GM12878 (cell line): ENCODE data around the gene MX1. TPM values are rescaled to one million over a fixed set of nuclear protein-coding genes. Genes with fewer than 3 reads are reported as not detected.

Experiments used
- ATAC-seq: fragments of 200-7000 bp; cut with Tn5 transposase; 3 replicates; pipeline ENCODE4 v1.9.1; 2020; ENCODE audit warnings: mild to moderate bottlenecking, moderate library complexity
- BruUV-seq: library from RNA; stranded (reverse); fragments of 400-500 nt; replicated peaks from 2 replicates; lab custom pipeline; 2021; lab: Mats Ljungman, UMichigan
- CTCF ChIA-PET: fragments of 300-600 bp; sonication (Branson Sonifier 250); formaldehyde crosslinking; extraction: SDS; loops from one replicate; lab custom pipeline; 2021; ENCODE audit warnings: inconsistent platforms; lab: Yijun Ruan, JAX
- POLR2A ChIA-PET: fragments of 350-600 bp; formaldehyde crosslinking; extraction: SDS; loops from one replicate; lab custom pipeline; 2021; ENCODE audit warnings: inconsistent platforms; lab: Charles Lee
- RAD21 ChIA-PET: fragments of 300-600 bp; sonication (Branson Sonifier 250); formaldehyde crosslinking; loops from one replicate; lab custom pipeline; 2023; ENCODE audit warnings: antibody characterized with exemption; ENCODE audit not compliant: unreplicated experiment; lab: Charles Lee
- SMC1A ChIA-PET: fragments of 300-600 bp; sonication (Branson Sonifier 250); formaldehyde crosslinking; loops from one replicate; lab custom pipeline; 2023; ENCODE audit not compliant: unreplicated experiment, uncharacterized antibody; lab: Charles Lee
- DNase-seq: peaks from one replicate; pipeline ENCODE4 v3.0.0-alpha.2; 2011; ENCODE audit warnings: low read depth, low spot score
- FAIRE-seq: peaks from 3 replicates; lab custom pipeline; 2011; peaks lifted over from hg19 to GRCh38; lab: Jason Lieb, UNC
- H2AFZ ChIP-seq: 2 replicates; pipeline ENCODE4 v1.6.0; 2011; ENCODE audit warnings: low read depth, low read length, control low read depth; ENCODE audit not compliant: control insufficient read depth
- H3K27ac ChIP-seq: 2 replicates; pipeline ENCODE4 v1.5.1; 2011; ENCODE audit warnings: control low read depth; ENCODE audit not compliant: control insufficient read depth, insufficient read depth
- H3K27me3 ChIP-seq, 2 experiments: replicated peaks in 1 of 2; 2 replicates each; pipeline versions ENCODE4 v1.6.0 to v1.6.1; 2011; ENCODE audit warnings: low read length in 1 of 2; ENCODE audit not compliant: control insufficient read depth in 2 of 2, insufficient read depth in 2 of 2
- H3K36me3 ChIP-seq, 2 experiments: 2 replicates each; pipeline ENCODE4 v1.5.1; 2011; ENCODE audit warnings: low read length in 1 of 2; ENCODE audit not compliant: control insufficient read depth in 2 of 2, insufficient read depth in 2 of 2
- H3K4me1 ChIP-seq: 2 replicates; pipeline ENCODE4 v1.6.1; 2011; ENCODE audit warnings: mild to moderate bottlenecking, low read length, moderate library complexity, mixed read lengths; ENCODE audit not compliant: control insufficient read depth, insufficient read depth
- H3K4me2 ChIP-seq: 2 replicates; pipeline ENCODE4 v1.6.0; 2011; ENCODE audit warnings: control low read depth; ENCODE audit not compliant: control insufficient read depth, insufficient read depth
- H3K4me3 ChIP-seq: fragments of 200-600 bp; sonication (generic); 2 replicates; pipeline ENCODE4 v1.5.1; 2016
- H3K79me2 ChIP-seq: 2 replicates; pipeline ENCODE4 v1.6.0; 2011; ENCODE audit warnings: low read length; ENCODE audit not compliant: control insufficient read depth, insufficient read depth
- H3K9ac ChIP-seq: 2 replicates; pipeline ENCODE4 v1.8.0; 2011; ENCODE audit warnings: low read length, control low read depth, mixed read lengths; ENCODE audit not compliant: control insufficient read depth, insufficient read depth
- H3K9me3 ChIP-seq: replicated peaks from 3 replicates; pipeline ENCODE4 v1.5.1; 2011; ENCODE audit warnings: mild to moderate bottlenecking, low read length; ENCODE audit not compliant: control insufficient read depth, insufficient read depth
- H4K20me1 ChIP-seq: 2 replicates; pipeline ENCODE4 v1.6.0; 2011; ENCODE audit not compliant: control insufficient read depth, insufficient read depth
- BRCA1 ChIP-seq: IDR thresholded peaks from 2 replicates; pipeline ENCODE4 v1.6.1; 2011; ENCODE audit warnings: low read depth, low read length, improper control_type of control experiment
- CBX3 ChIP-seq: fragments of 200-600 bp; sonication (generic); IDR thresholded peaks from 2 replicates; pipeline ENCODE4 v1.6.1; 2016; ENCODE audit warnings: low read depth, borderline replicate concordance
- JUNB ChIP-seq: IDR thresholded peaks from 2 replicates; pipeline ENCODE4 v1.6.1; 2016; ENCODE audit warnings: antibody characterized with exemption, mild to moderate bottlenecking
- MTA3 ChIP-seq: IDR thresholded peaks from 2 replicates; pipeline ENCODE4 v1.6.1; 2012; ENCODE audit warnings: low read length, inconsistent platforms, borderline replicate concordance
- NR2C1 ChIP-seq: fragments of 450-650 bp; IDR thresholded peaks from 2 replicates; pipeline ENCODE4 v1.6.1; 2017; ENCODE audit warnings: antibody characterized with exemption, mild to moderate bottlenecking, moderate library complexity
- NR2C2 ChIP-seq: IDR thresholded peaks from 2 replicates; pipeline ENCODE4 v1.6.1; 2011; ENCODE audit warnings: borderline replicate concordance, low read depth; ENCODE audit not compliant: control insufficient read depth, insufficient read length
- PML ChIP-seq: IDR thresholded peaks from 2 replicates; pipeline ENCODE4 v1.6.1; 2012; ENCODE audit warnings: low read length, inconsistent platforms
- POLR2AphosphoS2 ChIP-seq: IDR thresholded peaks from 2 replicates; pipeline ENCODE4 v1.6.1; 2011; ENCODE audit warnings: low read depth, mild to moderate bottlenecking, low read length, improper control_type of control experiment, moderate library complexity
- RBBP5 ChIP-seq: fragments of 200-600 bp; sonication (generic); conservative IDR thresholded peaks from 2 replicates; pipeline ENCODE4 v1.6.1; 2016
- RELA ChIP-seq: fragments of 450-650 bp; IDR thresholded peaks from 2 replicates; pipeline ENCODE4 v1.8.0; 2014; ENCODE audit warnings: borderline replicate concordance; ENCODE audit not compliant: partially characterized antibody
- RFX5 ChIP-seq: IDR thresholded peaks from 2 replicates; pipeline ENCODE4 v1.6.1; 2011; ENCODE audit warnings: low read depth, low read length, improper control_type of control experiment
- SIX5 ChIP-seq: IDR thresholded peaks from 2 replicates; pipeline ENCODE4 v1.6.1; 2011; ENCODE audit warnings: mild to moderate bottlenecking, low read depth, low read length, moderate library complexity; ENCODE audit not compliant: severe bottlenecking
- SMARCA5 ChIP-seq: fragments of 450-650 bp; IDR thresholded peaks from 2 replicates; pipeline ENCODE4 v1.6.1; 2017; ENCODE audit warnings: mild to moderate bottlenecking
- SP1 ChIP-seq: IDR thresholded peaks from one replicate; pipeline ENCODE4 v1.6.1; 2011; ENCODE audit warnings: low read depth, low read length
- SREBF2 ChIP-seq: IDR thresholded peaks from 2 replicates; pipeline ENCODE4 v1.6.1; 2012; ENCODE audit warnings: mild to moderate bottlenecking, low read length
- TARDBP ChIP-seq: IDR thresholded peaks from 2 replicates; pipeline ENCODE4 v1.6.1; 2016; ENCODE audit warnings: borderline replicate concordance
- ZNF217 ChIP-seq: fragments of 450-650 bp; IDR thresholded peaks from 2 replicates; pipeline ENCODE4 v1.6.1; 2017; ENCODE audit warnings: antibody characterized with exemption, mild to moderate bottlenecking
- ZNF24 ChIP-seq: fragments of 450-650 bp; IDR thresholded peaks from 2 replicates; pipeline ENCODE4 v1.6.1; 2017; ENCODE audit warnings: antibody characterized with exemption, mild to moderate bottlenecking
- ZSCAN29 ChIP-seq: fragments of 450-650 bp; IDR thresholded peaks from 2 replicates; pipeline ENCODE4 v1.6.1; 2017; ENCODE audit warnings: mild to moderate bottlenecking, moderate library complexity
- WGBS: methylation state at CpG from one replicate; pipeline ENCODE4 v1.1.6; 2016; ENCODE audit warnings: low lambda C conversion rate; ENCODE audit not compliant: insufficient replicate concordance, insufficient coverage; ENCODE audit errors: missing lambda C conversion rate; 5-methylcytosine and 5-hydroxymethylcytosine counted together
- in situ Hi-C: fragments of 300-500 bp; cut with MboI; formaldehyde crosslinking; loops from 9 replicates; pipeline ENCODE4 v1.14.3; 2018; ENCODE audit warnings: mixed read lengths
- intact Hi-C: fragments of 100-400 bp; cut with micrococcal nuclease; formaldehyde crosslinking; loops from one replicate; pipeline ENCODE4 v1.14.2; 2022; ENCODE audit not compliant: unreplicated experiment
- polyA plus RNA-seq, 11 experiments: library from polyadenylated mRNA; depleted of rRNA in 4 of 11; unstranded in 6 of 11; stranded (reverse) in 5 of 11; fragments of >200 nt; fragmentation: Nextera tagmentation in 4 of 11; fragmentation: Illumina TruSeq in 1 of 11; extraction: Ambion mirVana in 4 of 11; extraction: Trizol in 1 of 11; gene quantifications; 1 replicate in 1 of 11; 2 replicates in 10 of 11; pipeline versions ENCODE4 v1.2.1 to v1.2.3, GENCODE V29; 2011 to 2016; ENCODE audit warnings: inconsistent platforms in 2 of 11, missing spikeins in 2 of 11, low read depth in 1 of 11
- total RNA-seq, 4 experiments: library from RNA; depleted of rRNA in 3 of 4; stranded (reverse); fragments of >200 nt in 3 of 4; fragmentation: Illumina TruSeq in 1 of 4; extraction: Trizol in 1 of 4; gene quantifications; 2 replicates each; pipeline versions ENCODE4 v1.2.1 to v1.2.3, GENCODE V29; 2013 to 2021
- TF ChIP-seq, protein P1 (sequence below): IDR thresholded peaks from 2 replicates; pipeline ENCODE4 v1.6.1; 2012; ENCODE audit warnings: low read depth, low read length, improper control_type of control experiment

MX1 gene
- total and polyA plus RNA-seq, 10 of the 15 experiments (the other 5 are each of a cell fraction or from before 2014, with no cell fraction given), result 75.9 to 385 (median 302) TPM

DNA sequence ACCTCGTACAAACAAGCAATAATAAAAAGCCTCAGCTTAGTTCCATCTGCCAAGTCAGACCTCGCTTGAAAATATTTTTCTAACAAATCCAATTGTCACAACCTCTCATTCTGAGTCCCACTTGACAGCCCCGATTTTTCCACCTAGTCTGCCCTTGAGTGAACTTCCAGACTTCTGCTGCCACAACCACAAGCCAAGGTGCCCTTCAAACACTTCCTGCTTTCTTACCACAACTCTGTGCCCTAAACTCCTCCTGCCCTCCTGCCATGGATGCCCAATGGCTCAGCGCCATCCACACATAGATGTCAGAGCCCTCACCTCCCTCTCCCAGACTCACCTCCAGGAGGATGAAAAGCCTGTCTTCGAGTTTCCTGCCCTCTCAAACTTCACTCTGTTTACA lies 78.0 kb downstream of the MX1 start:
- Histone ChIP-seq H3K4me2 (no peak overlapping the region), H3K27me3 (peaks cover 8 to 14% of the 10 kb centered on the region in 2 experiments), H3K27ac (no peak overlapping the region), H4K20me1 (no peaks in the 10 kb centered on the region), H3K36me3 (no peaks in the 10 kb centered on the region), H3K9ac (no peak overlapping the region), H3K4me3 (no peak overlapping the region), H2AFZ (no peak overlapping the region), H3K4me1 (no peaks in the 10 kb centered on the region), H3K9me3 (no peaks in the 10 kb centered on the region), H3K79me2 (no peaks in the 10 kb centered on the region)
- ATAC-seq, result no peak
- FAIRE-seq, result no peak
- in situ Hi-C loops, result no loop called here
- TF ChIP-seq RELA (no peak), ZNF217 (no peak), POLR2AphosphoS2 (no peak), PML (no peak), ZSCAN29 (no peak), BRCA1 (no peak), SIX5 (no peak), JUNB (no peak), NR2C2 (no peak)
- intact Hi-C loops, result no loop called here
- ChIA-PET RAD21 (no interaction called here), CTCF (no interaction called here), POLR2A (no interaction called here), SMC1A (no interaction called here)
- DNase-seq, result no peak
- 8% methylated on average over 5 of the region's 5 CpGs for WGBS
- BruUV-seq, result no TSS peak

DNA sequence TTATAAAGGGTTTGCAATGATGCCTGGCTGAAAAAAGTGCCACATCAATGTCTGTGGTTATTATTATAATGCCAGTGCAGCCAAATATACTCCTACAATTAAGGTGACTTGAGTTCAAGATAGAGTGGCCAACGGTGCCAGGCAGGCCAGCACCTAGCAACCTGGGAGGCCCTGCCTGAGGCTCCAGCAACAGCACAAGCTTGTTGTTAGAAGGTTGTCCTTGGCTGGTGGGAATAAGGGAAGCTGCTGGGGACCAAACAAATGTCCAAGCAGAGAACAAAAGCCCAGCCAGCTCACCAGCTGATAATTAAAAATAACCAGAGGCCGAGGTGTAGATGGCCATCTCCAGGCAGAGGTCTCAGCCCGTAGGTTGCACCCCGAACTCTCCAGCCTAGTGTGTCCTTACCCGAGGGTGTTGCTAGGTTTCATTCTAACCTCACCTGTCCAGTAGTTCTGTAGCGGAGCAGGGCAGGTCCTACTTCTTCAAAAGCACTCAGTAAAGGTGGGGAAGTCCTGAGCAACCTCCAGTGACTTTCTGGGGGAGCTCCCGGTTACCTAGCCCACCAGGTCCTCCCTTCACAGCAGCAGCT lies 80.1 kb downstream of the MX1 start:
- ChIA-PET POLR2A (no interaction called here), RAD21 (no interaction called here), SMC1A (interaction anchor here (1.8 kb wide), 1 partner anchor 223 kb away, joined by 4 read pairs; no protein-coding TSS in a partner anchor), CTCF (no interaction called here)
- H4K20me1 ChIP-seq, result no peaks in the 10 kb centered on the region
- no peaks in the 10 kb centered on the region for H3K36me3 ChIP-seq
- no peak overlapping the region for H3K9ac ChIP-seq
- no peaks in the 10 kb centered on the region for H3K4me1 ChIP-seq
- no peak for ATAC-seq
- no TSS peak for BruUV-seq
- no peaks in the 10 kb centered on the region for H3K9me3 ChIP-seq
- WGBS, result 9% methylated on average over 7 of the region's 7 CpGs
- no peak overlapping the region for H2AFZ ChIP-seq
- in situ Hi-C loops, result no loop called here
- FAIRE-seq, result no peak
- H3K27ac ChIP-seq, result no peak overlapping the region
- H3K27me3 ChIP-seq, result peaks cover 8 to 14% of the 10 kb centered on the region in 2 experiments
- no peak for DNase-seq
- no peak overlapping the region for H3K4me2 ChIP-seq
- no peak overlapping the region for H3K4me3 ChIP-seq
- intact Hi-C loops, result no loop called here
- no peaks in the 10 kb centered on the region for H3K79me2 ChIP-seq
- TF ChIP-seq TARDBP (no peak), RFX5 (no peak), CBX3 (no peak), NR2C1 (no peak), SP1 (no peak), SMARCA5 (no peak), RBBP5 (no peak), ZNF24 (no peak), SREBF2 (no peak), MTA3 (no peak)
- TF ChIP-seq, protein P1, sequence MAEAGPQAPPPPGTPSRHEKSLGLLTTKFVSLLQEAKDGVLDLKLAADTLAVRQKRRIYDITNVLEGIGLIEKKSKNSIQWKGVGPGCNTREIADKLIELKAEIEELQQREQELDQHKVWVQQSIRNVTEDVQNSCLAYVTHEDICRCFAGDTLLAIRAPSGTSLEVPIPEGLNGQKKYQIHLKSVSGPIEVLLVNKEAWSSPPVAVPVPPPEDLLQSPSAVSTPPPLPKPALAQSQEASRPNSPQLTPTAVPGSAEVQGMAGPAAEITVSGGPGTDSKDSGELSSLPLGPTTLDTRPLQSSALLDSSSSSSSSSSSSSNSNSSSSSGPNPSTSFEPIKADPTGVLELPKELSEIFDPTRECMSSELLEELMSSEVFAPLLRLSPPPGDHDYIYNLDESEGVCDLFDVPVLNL, result no peak
